ENCODE data around the gene MAP4K3. TPM values are rescaled to one million over a fixed set of nuclear protein-coding genes. Genes with fewer than 3 reads are reported as not detected.

MAP4K3 gene
- total and polyA plus RNA-seq, 2 donors (not counting 1 experiment from before 2014, with no cell fraction given): 1.3 to 28.3 TPM

DNA sequence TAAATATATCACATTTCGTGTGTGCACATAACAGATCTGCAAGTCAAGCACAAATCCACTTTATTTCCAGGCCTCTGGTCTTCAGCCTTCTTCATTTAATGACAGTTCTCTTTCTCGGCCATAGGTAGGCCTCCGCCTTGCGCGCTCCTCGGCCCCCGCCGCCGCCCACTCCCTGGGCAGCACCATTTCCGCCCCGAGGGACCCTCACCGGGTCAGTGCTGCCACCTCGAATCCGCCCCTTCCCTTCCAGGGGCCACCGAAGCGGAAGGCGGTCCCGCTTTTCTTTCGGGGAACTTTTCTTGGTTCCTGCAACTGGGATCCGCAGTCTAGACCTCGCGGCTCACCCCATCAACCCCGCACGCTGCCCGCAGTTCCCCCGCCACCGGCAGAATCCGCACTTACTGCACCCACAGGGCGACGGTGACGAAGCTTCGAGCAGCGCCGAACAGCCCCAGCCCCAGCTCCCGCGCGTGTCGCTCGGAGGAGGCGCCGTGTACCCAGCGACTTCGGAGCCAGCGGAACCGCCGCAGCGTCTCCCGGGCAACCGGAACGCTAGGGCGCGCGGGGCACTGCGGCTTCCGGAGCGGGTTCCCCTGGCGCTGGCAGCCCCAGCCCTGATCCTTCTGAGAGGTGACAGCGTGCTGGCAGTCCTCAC, 193.5 kb downstream of the MAP4K3 start, which contains the start of gene CDKL4:
Gene CDKL4, minus strand, starts transcription at position 502 of the 655 bp plus-strand sequence.
- H3K4me3 ChIP-seq (ENCODE audit: control extremely low read depth in 1 of 5, extremely low read depth in 1 of 5, insufficient read depth in 1 of 5, low read depth in 2 of 5, low read length in 4 of 5): peak within 1 kb of the TSS in 4 of 5 experiments; percentile 8 to 58 (median 54)
- H3K9ac ChIP-seq (ENCODE audit: low read length): peak within 1 kb of the TSS; percentile 61
- H3K4me1 Mint-ChIP-seq: peaks cover 22% of the 10 kb centered on the region
- intact Hi-C loops (cut with micrococcal nuclease): no loop called here
- peaks cover 0 to 2% of the 10 kb centered on the region in 2 experiments for H3K36me3 ChIP-seq (replicated peaks in 1 of 2; ENCODE audit: control extremely low read depth in 1 of 2, control insufficient read depth in 1 of 2, extremely low read depth in 1 of 2, insufficient read depth in 2 of 2, low read length in 1 of 2)
- WGBS (ENCODE audit: insufficient coverage): 76% methylated on average over 58 of the region's 58 CpGs
- H3K27me3 ChIP-seq (replicated peaks in 1 of 4; ENCODE audit: control extremely low read depth in 1 of 4, control insufficient read depth in 3 of 4, insufficient read depth in 4 of 4, low read length in 3 of 4): no peaks in the 10 kb centered on the region
- ChIA-PET CTCF (interaction anchor here (1.7 kb wide), 1 partner anchor 486 kb away, joined by 8 read pairs; no protein-coding TSS in a partner anchor), POLR2A (no interaction called here)
- H3K27ac Mint-ChIP-seq: peak within 1 kb of the TSS; percentile 74
- H3K9me3 Mint-ChIP-seq (ENCODE audit: insufficient read depth): no peaks in the 10 kb centered on the region
- peak within 1 kb of the TSS; percentile 93 for H3K4me3 Mint-ChIP-seq
- no peaks in the 10 kb centered on the region for H3K27me3 Mint-ChIP-seq
- no peaks in the 10 kb centered on the region for H3K79me2 ChIP-seq (ENCODE audit: control insufficient read depth, insufficient read depth, low read length)
- peak within 1 kb of the TSS; percentile 87 for H3K4me2 ChIP-seq (replicated peaks; ENCODE audit: low read depth, low read length, poor library complexity, severe bottlenecking)
- peak within 1 kb of the TSS; percentile 87 for H2AFZ ChIP-seq (ENCODE audit: insufficient read depth, low read depth, low read length, poor library complexity, severe bottlenecking)
- H3K27ac ChIP-seq (ENCODE audit: low read length in 2 of 2): peak within 1 kb of the TSS in 1 of 2 donors; percentile 46
- ATAC-seq (ENCODE audit: low read depth) (peak; percentile 75), DNase-seq (peak; percentile 37)
- H3K9me3 ChIP-seq (ENCODE audit: control extremely low read depth in 1 of 3, control insufficient read depth in 2 of 3, insufficient read depth in 1 of 3, low read length in 2 of 3): peaks cover 0 to 6% (median 0%) of the 10 kb centered on the region in 3 donors
- peaks cover 0 to 10% of the 10 kb centered on the region in 2 donors for H3K4me1 ChIP-seq (ENCODE audit: control insufficient read depth in 2 of 2, insufficient read depth in 2 of 2, low read length in 2 of 2)
- no peak for TF ChIP-seq CTCF (IDR thresholded peaks at IDR 0.05)
- TF ChIP-seq EZH2 (IDR thresholded peaks at IDR 0.05; ENCODE audit: borderline replicate concordance, insufficient read depth, low read depth, low read length, poor library complexity, severe bottlenecking): no peak
- no peaks in the 10 kb centered on the region for H4K20me1 ChIP-seq (ENCODE audit: control insufficient read depth, insufficient read depth, low read length, poor library complexity, severe bottlenecking)

DNA sequence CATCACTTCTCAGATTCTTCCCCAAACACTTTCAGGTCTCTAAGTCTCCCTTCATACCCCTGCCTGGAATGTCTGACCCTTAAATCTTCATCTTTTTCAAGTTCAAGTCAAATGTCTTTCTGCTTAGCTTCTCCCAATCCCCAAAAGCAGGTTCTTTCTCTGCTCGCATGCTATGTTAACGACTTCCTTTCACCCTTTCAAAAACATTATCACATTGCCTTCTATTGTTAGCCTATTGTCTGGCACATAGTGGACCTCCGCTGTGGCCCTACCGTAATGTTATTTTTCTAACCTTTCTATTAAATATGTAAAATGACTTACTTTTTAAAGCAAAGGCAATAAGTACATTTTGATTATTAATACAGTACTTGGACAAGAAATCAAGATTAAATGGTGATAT, 195.5 kb downstream of the MAP4K3 start:
- intact Hi-C loops (cut with micrococcal nuclease): no loop called here
- Histone ChIP-seq H3K79me2 (ENCODE audit: control insufficient read depth, insufficient read depth, low read length) (no peaks in the 10 kb centered on the region), H3K4me3 (ENCODE audit: control extremely low read depth in 1 of 5, extremely low read depth in 1 of 5, insufficient read depth in 1 of 5, low read depth in 2 of 5, low read length in 4 of 5) (no peak overlapping the region), H3K9ac (ENCODE audit: low read length) (no peak overlapping the region), H3K4me2 (replicated peaks; ENCODE audit: low read depth, low read length, poor library complexity, severe bottlenecking) (no peak overlapping the region), H3K9me3 (ENCODE audit: control extremely low read depth in 1 of 3, control insufficient read depth in 2 of 3, insufficient read depth in 1 of 3, low read length in 2 of 3) (peaks cover 0 to 6% (median 0%) of the 10 kb centered on the region in 3 donors), H3K27me3 (replicated peaks in 1 of 4; ENCODE audit: control extremely low read depth in 1 of 4, control insufficient read depth in 3 of 4, insufficient read depth in 4 of 4, low read length in 3 of 4) (no peaks in the 10 kb centered on the region), H3K36me3 (replicated peaks in 1 of 2; ENCODE audit: control extremely low read depth in 1 of 2, control insufficient read depth in 1 of 2, extremely low read depth in 1 of 2, insufficient read depth in 2 of 2, low read length in 1 of 2) (no peaks in the 10 kb centered on the region), H4K20me1 (ENCODE audit: control insufficient read depth, insufficient read depth, low read length, poor library complexity, severe bottlenecking) (no peaks in the 10 kb centered on the region), H3K27ac (ENCODE audit: low read length in 2 of 2) (no peak overlapping the region), H2AFZ (ENCODE audit: insufficient read depth, low read depth, low read length, poor library complexity, severe bottlenecking) (no peak overlapping the region), H3K4me1 (ENCODE audit: control insufficient read depth in 2 of 2, insufficient read depth in 2 of 2, low read length in 2 of 2) (peaks cover 0 to 10% of the 10 kb centered on the region in 2 donors)
- ATAC-seq (ENCODE audit: low read depth) (no peak), DNase-seq (no peak)
- peaks cover 21% of the 10 kb centered on the region for H3K4me1 Mint-ChIP-seq
- 66% methylated on average over 2 of the region's 4 CpGs for WGBS (ENCODE audit: insufficient coverage)
- POLR2A ChIA-PET: no interaction called here
- H3K9me3 Mint-ChIP-seq (ENCODE audit: insufficient read depth): no peaks in the 10 kb centered on the region
- CTCF ChIA-PET: interaction anchor here (0.7 to 1.2 kb wide), 3 partner anchors 12 to 294 kb away, joined by 3 to 5 read pairs (median 3); no protein-coding TSS in a partner anchor
- no peak for TF ChIP-seq CTCF (IDR thresholded peaks at IDR 0.05)
- TF ChIP-seq EZH2 (IDR thresholded peaks at IDR 0.05; ENCODE audit: borderline replicate concordance, insufficient read depth, low read depth, low read length, poor library complexity, severe bottlenecking): no peak
- H3K4me3 Mint-ChIP-seq: no peak overlapping the region
- no peaks in the 10 kb centered on the region for H3K27me3 Mint-ChIP-seq
- no peak overlapping the region for H3K27ac Mint-ChIP-seq

Measured in B cell (primary cell).